IMR-90 (cell line): ENCODE data around the gene CCDC33. TPM values are rescaled to one million over a fixed set of nuclear protein-coding genes. Genes with fewer than 3 reads are reported as not detected.

Experiments
- ATAC-seq: fragments of 200-7000 bp; cut with Tn5 transposase; 2 replicates; pipeline ENCODE4 v1.9.1; 2020; ENCODE audit warnings: low read depth, mild to moderate bottlenecking, moderate library complexity
- BruUV-seq: library from RNA; stranded (reverse); fragments of 400-500 nt; replicated peaks from 2 replicates; lab custom pipeline; 2021; lab: Mats Ljungman, UMichigan
- CTCF ChIA-PET: fragments of 300-600 bp; formaldehyde crosslinking; extraction: SDS; loops from one replicate; lab custom pipeline; 2021; ENCODE audit warnings: antibody characterized with exemption; lab: Yijun Ruan, JAX
- POLR2A ChIA-PET: fragments of 300-600 bp; sonication (Branson Sonifier 250); formaldehyde crosslinking; loops from one replicate; lab custom pipeline; 2022; ENCODE audit warnings: antibody characterized with exemption; ENCODE audit not compliant: unreplicated experiment; lab: Charles Lee
- DNase-seq: peaks from one replicate; pipeline ENCODE4 v3.0.0; 2013
- H2AFZ ChIP-seq: replicated peaks from 2 replicates; pipeline ENCODE3; 2013; ENCODE audit warnings: low read length, mild to moderate bottlenecking; ENCODE audit not compliant: poor library complexity
- H2AK5ac ChIP-seq: 2 replicates; pipeline ENCODE4 v1.6.1; 2013; ENCODE audit warnings: low read depth, low read length, inconsistent platforms
- H2AK9ac ChIP-seq: replicated peaks from 2 replicates; pipeline ENCODE3; 2013; ENCODE audit warnings: mild to moderate bottlenecking, low read depth, low read length, moderate library complexity; ENCODE audit not compliant: poor library complexity
- H2BK120ac ChIP-seq: 2 replicates; pipeline ENCODE4 v1.6.1; 2013; ENCODE audit warnings: low read depth, low read length, inconsistent platforms
- H2BK15ac ChIP-seq: 3 replicates; pipeline ENCODE4 v1.6.1; 2013; ENCODE audit warnings: low read depth, low read length, inconsistent platforms
- H2BK20ac ChIP-seq: 2 replicates; pipeline ENCODE4 v1.6.1; 2013; ENCODE audit warnings: low read depth, mild to moderate bottlenecking, inconsistent platforms, low read length, moderate library complexity
- H2BK5ac ChIP-seq: 2 replicates; pipeline ENCODE4 v1.6.1; 2013; ENCODE audit warnings: mild to moderate bottlenecking, low read depth, low read length, inconsistent platforms; ENCODE audit not compliant: poor library complexity, severe bottlenecking
- H3K14ac ChIP-seq: replicated peaks from 2 replicates; pipeline ENCODE4 v1.6.1; 2013; ENCODE audit warnings: low read depth, low read length, inconsistent platforms
- H3K18ac ChIP-seq: 2 replicates; pipeline ENCODE4 v1.6.1; 2013; ENCODE audit warnings: low read depth, low read length, control low read depth
- H3K23ac ChIP-seq: 2 replicates; pipeline ENCODE4 v1.6.1; 2013; ENCODE audit warnings: low read depth, low read length, inconsistent platforms
- H3K27ac ChIP-seq: 2 replicates; pipeline ENCODE4 v1.5.1; 2013; ENCODE audit warnings: mild to moderate bottlenecking, control low read depth, low read length; ENCODE audit not compliant: insufficient read depth
- H3K27me3 ChIP-seq: 2 replicates; pipeline ENCODE4 v1.6.1; 2013; ENCODE audit warnings: low read length; ENCODE audit not compliant: control insufficient read depth, insufficient read depth
- H3K36me3 ChIP-seq: 2 replicates; pipeline ENCODE4 v1.6.1; 2013; ENCODE audit warnings: low read length, mixed read lengths; ENCODE audit not compliant: control insufficient read depth, insufficient read depth
- H3K4ac ChIP-seq: 2 replicates; pipeline ENCODE4 v1.6.1; 2013; ENCODE audit warnings: low read depth, low read length, inconsistent platforms
- H3K4me1 ChIP-seq: 2 replicates; pipeline ENCODE4 v1.6.1; 2013; ENCODE audit warnings: low read length, mixed read lengths; ENCODE audit not compliant: control insufficient read depth, insufficient read depth
- H3K4me2 ChIP-seq: 2 replicates; pipeline ENCODE4 v1.6.1; 2013; ENCODE audit warnings: low read depth, mild to moderate bottlenecking, control low read depth, low read length, moderate library complexity
- H3K4me3 ChIP-seq: 2 replicates; pipeline ENCODE4 v1.5.1; 2013; ENCODE audit warnings: low read depth, mild to moderate bottlenecking, control low read depth, low read length, moderate library complexity; ENCODE audit not compliant: insufficient read depth
- H3K56ac ChIP-seq: 2 replicates; pipeline ENCODE4 v1.6.1; 2013; ENCODE audit warnings: low read length, inconsistent platforms; ENCODE audit not compliant: insufficient read depth; ENCODE audit errors: extremely low read depth
- H3K79me1 ChIP-seq, 2 experiments: 2 replicates each; pipeline ENCODE4 v1.6.1; 2013; ENCODE audit warnings: low read length in 2 of 2, inconsistent platforms in 1 of 2, low read depth in 1 of 2
- H3K9ac ChIP-seq: 2 replicates; pipeline ENCODE4 v1.6.1; 2013; ENCODE audit warnings: low read depth, low read length, control low read depth
- H3K9me1 ChIP-seq: 2 replicates; pipeline ENCODE4 v1.6.1; 2013; ENCODE audit warnings: low read length, inconsistent platforms; ENCODE audit not compliant: insufficient read depth
- H3K9me3 ChIP-seq: 2 replicates; pipeline ENCODE4 v1.6.1; 2013; ENCODE audit warnings: low read length; ENCODE audit not compliant: control insufficient read depth, insufficient read depth
- H4K20me1 ChIP-seq: 2 replicates; pipeline ENCODE4 v1.6.1; 2013; ENCODE audit warnings: low read length, inconsistent platforms; ENCODE audit not compliant: insufficient read depth
- H4K5ac ChIP-seq: 2 replicates; pipeline ENCODE4 v1.6.1; 2013; ENCODE audit warnings: mild to moderate bottlenecking, low read depth, low read length, control low read depth
- H4K8ac ChIP-seq, 2 experiments: 2 replicates each; pipeline ENCODE4 v1.6.1; 2013; ENCODE audit warnings: low read depth in 2 of 2, low read length in 2 of 2, control low read depth in 1 of 2, inconsistent platforms in 1 of 2
- H4K91ac ChIP-seq: 2 replicates; pipeline ENCODE4 v1.6.1; 2013; ENCODE audit warnings: low read depth, low read length, inconsistent platforms; ENCODE audit not compliant: insufficient read depth
- CEBPB ChIP-seq: IDR thresholded peaks from 2 replicates; pipeline ENCODE4 v1.6.1; 2012; ENCODE audit warnings: low read depth, low read length, improper control_type of control experiment
- CHD1 ChIP-seq: IDR thresholded peaks from 2 replicates; pipeline ENCODE4 v1.6.1; 2012; ENCODE audit warnings: low read depth, low read length, improper control_type of control experiment
- CTCF ChIP-seq: conservative IDR thresholded peaks from 2 replicates; pipeline ENCODE4 v1.5.1; 2012; ENCODE audit warnings: mild to moderate bottlenecking, low read depth, low read length, improper control_type of control experiment
- FOS ChIP-seq: fragments of 150-350 bp; IDR thresholded peaks from 2 replicates; pipeline ENCODE4 v1.6.1; 2016; ENCODE audit warnings: low read depth, low read length
- MAFK ChIP-seq: IDR thresholded peaks from 2 replicates; pipeline ENCODE4 v1.6.1; 2012; ENCODE audit warnings: low read depth, low read length, improper control_type of control experiment
- MAZ ChIP-seq: IDR thresholded peaks from 2 replicates; pipeline ENCODE4 v1.6.1; 2012; ENCODE audit warnings: low read depth, mild to moderate bottlenecking, low read length, improper control_type of control experiment, moderate library complexity, borderline replicate concordance
- MXI1 ChIP-seq: IDR thresholded peaks from 2 replicates; pipeline ENCODE4 v1.6.1; 2012; ENCODE audit warnings: low read depth, mild to moderate bottlenecking, low read length, moderate library complexity, borderline replicate concordance
- NFE2L2 ChIP-seq: fragments of 150-350 bp; IDR thresholded peaks from 2 replicates; pipeline ENCODE4 v1.6.1; 2016; ENCODE audit warnings: low read depth, mild to moderate bottlenecking, low read length
- POLR2A ChIP-seq: IDR thresholded peaks from 2 replicates; pipeline ENCODE4 v1.6.1; 2012; ENCODE audit warnings: mild to moderate bottlenecking, low read depth, low read length
- RAD21 ChIP-seq: IDR thresholded peaks from 2 replicates; pipeline ENCODE4 v1.6.1; 2012; ENCODE audit warnings: low read length, improper control_type of control experiment
- RCOR1 ChIP-seq: IDR thresholded peaks from 2 replicates; pipeline ENCODE4 v1.6.1; 2012; ENCODE audit warnings: mild to moderate bottlenecking, low read length, improper control_type of control experiment; ENCODE audit not compliant: insufficient replicate concordance
- RFX5 ChIP-seq: IDR thresholded peaks from 2 replicates; pipeline ENCODE4 v1.8.0; 2012; ENCODE audit warnings: low read depth, mild to moderate bottlenecking, low read length, moderate library complexity
- SMC3 ChIP-seq: fragments of 150-350 bp; IDR thresholded peaks from 2 replicates; pipeline ENCODE4 v1.6.1; 2016; ENCODE audit warnings: low read depth, mild to moderate bottlenecking, antibody characterized with exemption, low read length, moderate library complexity
- WGBS, 2 experiments: methylation state at CpG; one replicate each; pipeline versions ENCODE4 v1.1.5 to v1.1.7; 2013; ENCODE audit warnings: missing lambda C conversion rate in 2 of 2; ENCODE audit not compliant: insufficient read length in 1 of 2; ENCODE audit errors: extremely low coverage in 2 of 2; 5-methylcytosine and 5-hydroxymethylcytosine counted together
- dilution Hi-C: fragments of 300-500 bp; cut with HindIII; formaldehyde crosslinking; loops from one replicate; pipeline ENCODE4 v1.14.3; 2018; ENCODE audit warnings: low sequenced_read_pairs; ENCODE audit not compliant: unreplicated experiment
- in situ Hi-C: fragments of 300-500 bp; cut with MboI; formaldehyde crosslinking; loops from 3 replicates; pipeline ENCODE4 v1.14.3; 2019; ENCODE audit warnings: low sequenced_read_pairs, inconsistent platforms, mixed read lengths
- intact Hi-C: fragments of 100-400 bp; cut with micrococcal nuclease; formaldehyde crosslinking; loops from 2 replicates; pipeline ENCODE4 v1.10.0; 2022
- polyA plus RNA-seq, 3 experiments: library from polyadenylated mRNA; depleted of rRNA; stranded (reverse); fragments of >200 nt; gene quantifications; 2 replicates each; pipeline ENCODE4 v1.2.3, GENCODE V29; 2012; ENCODE audit warnings: low replicate concordance in 1 of 3
- total RNA-seq: library from RNA; depleted of rRNA; stranded (reverse); fragments of >200 nt; gene quantifications from 2 replicates; pipeline ENCODE4 v1.2.3, GENCODE V29; 2012
- TF ChIP-seq, protein P1 (sequence below): fragments of 150-350 bp; IDR thresholded peaks from 2 replicates; pipeline ENCODE4 v1.6.1; 2017; ENCODE audit warnings: mild to moderate bottlenecking, antibody characterized with exemption, low read length, low read depth
- TF ChIP-seq, protein P2 (sequence below): fragments of 150-350 bp; IDR thresholded peaks from 2 replicates; pipeline ENCODE4 v1.6.1; 2016; ENCODE audit warnings: low read depth, mild to moderate bottlenecking, low read length, moderate library complexity, borderline replicate concordance

CCDC33 gene
- total and polyA plus RNA-seq, 2 of the 4 experiments (the other 2 are of a cell fraction): not detected

DNA sequence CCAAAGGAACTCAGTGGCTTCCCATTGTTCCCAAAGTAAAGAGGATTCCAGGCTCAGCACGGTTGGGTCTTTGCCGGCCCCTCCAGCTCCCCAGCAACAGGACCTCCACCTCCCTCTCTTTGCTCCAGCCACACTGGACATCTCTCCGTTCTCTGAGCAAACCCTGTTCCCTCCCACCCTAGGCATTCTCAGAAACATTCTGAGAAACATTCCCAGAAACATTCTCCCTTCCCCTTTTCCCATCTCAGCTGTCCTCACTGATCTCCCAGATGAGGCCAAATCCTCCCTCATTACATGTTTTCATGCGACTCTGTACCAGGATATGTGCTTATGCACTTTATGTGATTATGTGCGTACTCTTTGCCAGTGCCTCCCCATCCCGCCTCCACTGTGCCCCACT, 14.1 kb downstream of the CCDC33 start:
- Histone ChIP-seq H3K4me2 (no peak overlapping the region), H3K79me1 (no peaks in the 10 kb centered on the region), H3K23ac (no peak overlapping the region), H2BK15ac (no peak overlapping the region), H3K9me3 (no peaks in the 10 kb centered on the region), H3K9ac (no peak overlapping the region), H2BK120ac (no peak overlapping the region), H3K56ac (no peak overlapping the region), H2AK9ac (no peak overlapping the region), H3K27ac (no peak overlapping the region), H4K20me1 (no peaks in the 10 kb centered on the region), H3K14ac (no peak overlapping the region), H3K27me3 (peaks cover 40% of the 10 kb centered on the region), H2AFZ (no peak overlapping the region), H3K9me1 (no peaks in the 10 kb centered on the region), H4K8ac (no peak overlapping the region), H2BK5ac (no peak overlapping the region), H3K4ac (no peak overlapping the region), H3K18ac (no peak overlapping the region), H3K36me3 (no peaks in the 10 kb centered on the region), H2BK20ac (no peak overlapping the region), H4K5ac (no peak overlapping the region), H3K4me3 (no peak overlapping the region), H2AK5ac (no peak overlapping the region), H4K91ac (no peak overlapping the region), H3K4me1 (peaks cover 8% of the 10 kb centered on the region)
- in situ Hi-C loops: no loop called here
- no TSS peak for BruUV-seq
- 62% methylated on average over 2 of the region's 6 CpGs; no CpG with 5 or more reads in 1 of the 2 experiments for WGBS, 2 experiments
- CTCF ChIA-PET: interaction anchor here (0.6 kb wide), 1 partner anchor 122 kb away, joined by 3 read pairs; no protein-coding TSS in a partner anchor
- intact Hi-C loops: no loop called here
- ATAC-seq (no peak), DNase-seq (no peak)
- dilution Hi-C loops: no loop called here
- POLR2A ChIA-PET: no interaction called here
- TF ChIP-seq RCOR1 (no peak), RFX5 (no peak), NFE2L2 (no peak), SMC3 (no peak), MAFK (no peak), MAZ (no peak), CEBPB (no peak), RAD21 (no peak), CHD1 (no peak), POLR2A (no peak), CTCF (no peak), MXI1 (no peak), FOS (no peak)
- TF ChIP-seq, protein P1, sequence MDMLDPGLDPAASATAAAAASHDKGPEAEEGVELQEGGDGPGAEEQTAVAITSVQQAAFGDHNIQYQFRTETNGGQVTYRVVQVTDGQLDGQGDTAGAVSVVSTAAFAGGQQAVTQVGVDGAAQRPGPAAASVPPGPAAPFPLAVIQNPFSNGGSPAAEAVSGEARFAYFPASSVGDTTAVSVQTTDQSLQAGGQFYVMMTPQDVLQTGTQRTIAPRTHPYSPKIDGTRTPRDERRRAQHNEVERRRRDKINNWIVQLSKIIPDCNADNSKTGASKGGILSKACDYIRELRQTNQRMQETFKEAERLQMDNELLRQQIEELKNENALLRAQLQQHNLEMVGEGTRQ: no peak
- TF ChIP-seq, protein P2, sequence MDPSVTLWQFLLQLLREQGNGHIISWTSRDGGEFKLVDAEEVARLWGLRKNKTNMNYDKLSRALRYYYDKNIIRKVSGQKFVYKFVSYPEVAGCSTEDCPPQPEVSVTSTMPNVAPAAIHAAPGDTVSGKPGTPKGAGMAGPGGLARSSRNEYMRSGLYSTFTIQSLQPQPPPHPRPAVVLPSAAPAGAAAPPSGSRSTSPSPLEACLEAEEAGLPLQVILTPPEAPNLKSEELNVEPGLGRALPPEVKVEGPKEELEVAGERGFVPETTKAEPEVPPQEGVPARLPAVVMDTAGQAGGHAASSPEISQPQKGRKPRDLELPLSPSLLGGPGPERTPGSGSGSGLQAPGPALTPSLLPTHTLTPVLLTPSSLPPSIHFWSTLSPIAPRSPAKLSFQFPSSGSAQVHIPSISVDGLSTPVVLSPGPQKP: no peak
